MV-4-11 (cell line): Measurements from ENCODE around the gene SLC66A3.

Experiments used
- DNase-seq: peaks from one replicate; lab custom pipeline; 2025; lab: John Stamatoyannopoulos, UW

The SLC66A3 gene

DNA sequence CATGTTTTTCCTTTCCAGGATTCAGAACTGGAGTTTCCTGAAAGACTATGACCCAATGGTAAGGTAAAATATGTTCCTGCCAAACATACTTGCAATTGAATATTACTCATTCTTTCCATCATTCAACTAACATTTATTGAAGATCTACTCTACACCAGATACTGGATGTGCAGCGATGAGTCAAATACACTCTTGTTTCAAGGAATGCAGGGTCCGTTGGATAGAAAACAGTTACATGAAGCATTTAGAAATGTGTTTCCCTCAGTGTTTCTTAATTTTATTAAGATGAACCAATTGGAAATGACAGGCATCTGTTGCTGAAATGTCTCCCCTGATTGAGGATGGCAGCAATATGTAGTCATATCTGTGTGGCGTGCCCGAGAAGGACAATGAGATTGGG, 14.8 kb upstream of the SLC66A3 start:
- DNase-seq = no peak

DNA sequence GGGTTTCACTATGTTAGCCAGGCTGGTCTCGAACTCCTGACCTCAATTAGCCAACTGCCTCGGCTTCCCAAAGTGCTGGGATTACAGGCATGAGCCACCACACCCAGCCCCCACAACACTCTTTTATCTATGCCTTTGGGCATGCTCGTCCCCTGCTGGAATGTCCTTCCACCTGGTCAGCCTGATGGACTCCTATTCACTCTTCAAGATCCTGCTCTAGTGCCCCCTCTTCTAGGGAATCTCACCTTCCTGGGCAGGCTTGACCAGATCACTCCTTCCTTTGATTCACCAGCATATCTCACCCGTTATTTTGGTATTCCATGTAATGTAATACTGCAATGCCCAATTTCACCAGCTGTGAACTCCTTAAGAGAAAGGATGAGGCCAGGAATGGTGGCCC, 13.9 kb upstream of the SLC66A3 start:
- no peak for DNase-seq

DNA sequence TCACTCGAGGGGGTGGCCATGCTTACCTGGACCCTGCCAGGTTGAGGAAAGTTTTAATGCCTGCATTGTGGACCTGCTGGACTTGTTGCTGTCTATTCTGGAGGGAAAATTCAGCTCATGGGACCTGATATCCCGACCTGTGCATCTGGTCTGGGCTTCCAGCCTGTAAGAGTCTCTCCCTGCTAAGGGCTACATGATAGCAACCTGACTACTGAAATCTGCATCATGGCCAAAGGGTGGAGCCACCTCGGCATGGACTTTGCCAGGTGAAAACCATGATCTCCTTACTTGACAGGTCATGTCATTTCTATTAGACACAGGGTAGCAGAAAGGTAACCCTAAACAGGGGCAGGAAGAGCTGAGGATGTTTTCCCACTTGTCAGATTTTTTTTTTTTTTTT, 12.9 kb upstream of the SLC66A3 start:
- no peak for DNase-seq

- no peak for DNase-seq
These were observed 12.3 kb upstream of the SLC66A3 start for GRCh38 chr2:11142987-11143386.

DNA sequence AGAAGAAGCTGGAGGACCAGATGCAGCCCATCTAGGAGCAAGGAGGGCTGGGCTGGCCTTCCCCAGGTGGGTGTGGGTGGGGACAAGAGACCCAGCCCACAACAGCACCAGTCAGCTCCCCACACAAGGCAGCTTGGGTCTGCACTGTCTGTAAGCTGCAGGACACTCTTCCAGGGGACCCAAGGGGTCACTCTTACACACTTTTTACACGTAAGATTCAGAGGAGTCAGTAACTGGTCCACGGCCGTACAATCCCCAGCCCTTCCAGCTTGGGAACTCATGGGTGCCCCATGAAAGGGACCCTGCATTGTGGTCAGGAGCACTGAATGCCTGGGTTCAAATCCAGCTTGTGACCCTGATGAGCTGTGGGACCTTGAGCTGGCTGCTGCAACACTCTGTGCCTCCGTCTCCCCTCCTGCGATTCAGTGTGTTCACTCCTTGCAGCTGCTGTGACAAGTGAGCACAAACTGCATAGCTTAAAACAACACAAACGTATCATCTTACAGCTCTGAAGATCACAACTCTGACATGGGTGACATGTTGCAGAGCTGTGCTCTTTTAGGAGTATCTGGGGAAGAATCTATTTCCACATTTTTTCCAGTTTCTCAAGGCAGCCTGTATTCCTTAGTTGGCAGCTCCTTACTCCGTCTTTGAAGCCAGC, 11.1 kb upstream of the SLC66A3 start:
- DNase-seq = no peak

- DNase-seq = no peak
These were observed 10.6 kb upstream of the SLC66A3 start for GRCh38 chr2:11144738-11145079.

DNA sequence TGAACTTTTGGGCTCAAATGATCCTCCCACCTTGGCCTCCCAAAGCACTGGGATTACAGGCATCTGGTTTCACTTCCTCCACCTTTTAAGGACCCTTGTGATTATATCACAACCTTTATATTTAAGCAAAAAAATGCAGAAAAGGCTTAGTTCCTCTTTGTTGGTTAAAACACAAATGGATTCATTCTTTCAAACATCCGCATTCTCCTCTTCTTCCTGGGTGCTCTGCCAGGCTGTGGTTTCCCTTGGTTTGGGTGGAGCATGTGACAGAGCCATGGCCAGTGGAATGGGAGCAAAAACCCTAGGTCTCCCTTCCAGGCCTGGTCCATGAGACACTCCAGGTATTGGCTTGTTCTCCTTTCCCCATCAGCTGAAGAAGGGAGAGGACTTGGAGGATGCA, 9.9 kb upstream of the SLC66A3 start:
- peak; percentile 99 for DNase-seq

DNA sequence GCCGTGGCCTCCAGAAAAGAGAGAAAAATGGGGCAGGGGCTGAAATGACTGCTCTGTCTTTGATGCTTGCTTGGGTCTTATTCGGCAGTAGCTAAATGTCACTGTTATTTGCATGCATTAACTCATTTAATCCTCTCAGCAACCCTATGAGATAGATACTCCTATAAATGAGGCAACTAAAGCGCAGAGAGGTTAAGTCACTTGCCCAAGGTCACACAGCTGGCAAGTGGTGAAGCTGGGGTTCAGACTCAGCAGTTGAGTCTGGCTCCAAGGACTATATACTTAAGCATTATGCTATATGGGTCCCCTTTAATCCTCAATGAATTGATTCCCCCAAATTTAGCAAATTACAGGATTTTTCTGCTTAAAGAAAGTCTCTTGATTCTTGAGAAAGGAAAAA, 9.2 kb upstream of the SLC66A3 start:
- no peak for DNase-seq

DNA sequence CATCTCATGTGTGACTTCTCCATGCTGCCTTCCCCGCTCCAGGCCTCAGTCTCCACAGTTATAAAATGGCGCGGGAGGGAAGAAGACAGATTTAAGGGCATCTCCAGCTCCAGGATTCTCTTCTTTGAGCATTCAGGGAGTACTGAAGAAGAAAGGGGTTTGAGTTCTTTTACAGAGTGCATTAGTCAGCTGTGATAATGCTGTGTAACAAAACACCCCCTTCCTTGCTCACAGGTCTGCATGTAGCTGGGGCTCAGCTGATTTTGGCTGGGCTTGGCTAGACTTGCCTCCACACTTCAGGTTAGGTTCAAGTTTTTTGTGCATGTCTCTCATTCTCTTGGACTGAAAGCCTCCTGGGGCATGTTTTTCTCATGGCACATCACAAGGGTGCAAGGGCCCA, 8.0 kb upstream of the SLC66A3 start:
- DNase-seq = no peak

DNA sequence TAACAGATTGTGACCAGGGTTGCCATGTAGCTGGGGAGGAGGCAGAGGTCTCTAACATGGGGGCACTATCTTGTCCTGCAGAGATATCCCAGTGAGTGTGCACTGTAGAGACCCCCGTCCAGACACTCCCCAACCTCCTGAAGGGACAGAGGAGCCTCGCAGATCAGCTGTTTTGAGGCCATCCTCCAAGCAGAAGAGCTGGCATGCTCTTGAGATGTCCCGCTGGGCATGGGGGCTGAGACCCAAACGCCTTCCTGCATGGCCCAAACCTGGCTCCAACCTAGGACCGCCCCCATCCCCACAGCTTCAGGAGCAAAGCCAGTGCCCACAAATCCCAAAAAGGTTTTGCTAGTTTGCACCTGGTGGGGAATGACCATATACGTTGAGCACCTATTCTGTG, 2.7 kb upstream of the SLC66A3 start:
- no peak for DNase-seq

GRCh38 chr2:11154016-11154922, 998 bp upstream of the SLC66A3 start:
- no peak for DNase-seq

GRCh38 chr2:11154923-11155380, 315 bp upstream of the SLC66A3 start:
- peak; percentile 85 for DNase-seq

- no peak for DNase-seq
These were observed 1.3 kb downstream of the SLC66A3 start for GRCh38 chr2:11156396-11157075.

DNA sequence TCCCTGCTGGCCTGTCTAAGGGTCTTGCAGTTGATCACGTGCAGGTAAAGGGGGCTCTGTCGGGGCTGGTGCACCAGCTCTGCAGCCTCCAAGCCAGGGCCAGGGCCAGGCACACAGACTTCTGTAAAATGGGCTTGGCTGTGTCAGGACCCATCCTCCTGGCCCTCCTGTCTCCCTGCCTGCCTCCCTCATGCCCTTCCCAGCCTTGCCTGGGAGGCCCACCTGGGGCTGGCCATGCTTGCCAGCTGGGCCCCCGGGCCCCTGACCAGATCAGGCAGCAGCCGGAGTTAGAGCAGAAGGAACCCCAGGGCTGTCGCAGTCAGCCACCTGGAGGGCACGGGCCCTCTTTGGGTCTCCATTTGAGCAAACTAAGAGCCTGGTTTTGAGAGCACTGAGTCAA, 2.0 kb downstream of the SLC66A3 start:
- DNase-seq = no peak

DNA sequence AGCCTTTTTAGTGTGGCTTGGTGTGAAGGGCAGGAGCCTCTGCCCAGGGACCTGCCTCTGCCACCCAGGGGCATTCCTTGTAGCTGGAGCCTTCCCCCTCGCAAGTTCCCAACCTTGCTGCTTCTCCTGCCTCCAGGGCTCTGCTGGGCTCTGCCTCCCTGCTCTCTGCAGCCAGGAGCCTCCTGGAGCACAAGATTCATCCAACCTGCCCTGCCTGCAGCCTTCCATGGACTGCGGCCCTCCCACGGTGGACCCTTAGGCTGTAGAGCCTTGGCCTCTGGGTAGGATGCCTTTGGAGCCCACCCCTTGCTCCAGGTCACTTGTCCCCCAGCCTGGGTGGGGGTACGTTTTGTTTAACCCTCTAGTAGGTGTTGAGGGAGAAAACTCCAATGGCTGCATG, 2.5 kb downstream of the SLC66A3 start:
- DNase-seq = no peak

DNA sequence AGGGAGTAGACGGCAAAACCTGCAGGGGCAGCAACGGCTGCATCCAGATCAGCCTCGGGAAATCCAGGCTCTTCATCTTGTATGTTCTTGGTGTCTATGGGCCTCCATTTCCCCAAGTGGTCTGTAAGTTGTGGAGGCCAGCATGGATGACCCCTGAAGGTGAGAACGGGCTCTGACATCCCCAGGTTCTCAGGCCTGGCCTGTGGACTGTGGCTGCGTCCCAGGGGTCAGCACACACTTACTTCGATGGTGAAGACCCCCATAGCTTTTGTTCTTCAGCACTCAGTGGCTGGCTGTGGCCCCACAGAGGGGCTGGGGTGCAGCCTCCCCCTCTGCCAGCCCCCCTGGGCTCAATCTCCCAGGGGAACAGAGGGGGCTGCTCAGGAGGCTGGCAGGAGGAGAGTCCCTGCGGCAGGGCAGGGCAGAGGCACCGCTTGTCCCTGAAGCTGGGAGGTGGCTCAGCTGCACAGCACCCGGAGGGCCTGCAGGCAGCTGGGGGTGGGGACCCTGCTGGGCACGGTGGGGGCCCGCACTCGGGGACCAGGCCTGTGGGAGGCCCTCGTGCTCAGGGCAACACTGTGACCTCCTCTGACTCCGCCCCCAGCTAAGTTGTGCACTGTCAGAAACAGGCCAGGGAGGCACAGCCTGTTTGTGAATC, 3.8 kb downstream of the SLC66A3 start:
- DNase-seq = no peak

DNA sequence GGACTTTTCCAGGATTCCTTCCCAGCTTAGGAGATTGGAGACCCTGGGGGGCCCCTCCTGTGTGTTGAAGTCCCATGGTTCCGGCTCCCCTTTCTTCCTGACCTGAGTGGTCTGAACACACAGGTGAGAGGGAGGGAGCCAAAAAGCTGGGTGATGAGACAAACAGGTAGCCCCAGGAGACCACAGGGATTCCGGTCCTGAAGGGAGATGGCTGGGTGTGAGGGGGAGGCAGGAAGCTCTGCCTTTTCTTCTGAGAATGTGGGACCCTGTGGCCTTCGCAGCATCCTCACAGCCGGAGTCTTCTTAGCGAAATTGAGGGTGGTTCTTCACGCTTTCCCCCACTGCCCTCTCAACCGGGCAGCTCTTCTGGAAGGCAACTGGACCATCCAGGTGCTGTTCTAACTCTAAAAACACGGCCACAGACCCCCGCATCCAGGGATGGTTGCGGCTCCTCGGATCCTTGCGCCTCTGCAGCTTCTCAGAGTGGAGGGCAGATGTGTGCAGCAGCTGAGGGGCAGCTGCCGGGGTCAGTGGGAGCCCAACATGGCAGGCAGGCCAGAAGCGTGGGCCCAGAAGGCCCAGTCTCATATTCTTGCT, 4.4 kb downstream of the SLC66A3 start:
- no peak for DNase-seq

DNA sequence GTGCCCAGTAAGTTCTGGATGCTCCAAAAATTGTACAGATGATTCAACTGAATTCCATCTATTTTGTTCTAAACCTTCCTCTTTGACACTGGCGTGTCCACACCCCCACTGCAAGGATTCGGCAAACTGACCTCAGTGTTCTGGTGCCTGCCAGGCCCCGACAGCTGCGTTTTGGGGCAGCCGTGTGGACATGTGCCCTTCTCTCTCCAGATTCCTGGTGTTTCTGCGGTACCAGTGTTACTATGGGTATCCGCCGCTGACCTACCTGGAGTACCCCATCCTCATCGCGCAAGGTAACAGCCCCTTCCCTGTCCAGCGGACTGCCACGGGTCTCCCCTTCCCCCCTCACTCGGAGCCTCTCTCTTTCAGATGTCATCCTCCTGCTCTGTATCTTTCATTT, 5.0 kb downstream of the SLC66A3 start:
- DNase-seq = no peak

DNA sequence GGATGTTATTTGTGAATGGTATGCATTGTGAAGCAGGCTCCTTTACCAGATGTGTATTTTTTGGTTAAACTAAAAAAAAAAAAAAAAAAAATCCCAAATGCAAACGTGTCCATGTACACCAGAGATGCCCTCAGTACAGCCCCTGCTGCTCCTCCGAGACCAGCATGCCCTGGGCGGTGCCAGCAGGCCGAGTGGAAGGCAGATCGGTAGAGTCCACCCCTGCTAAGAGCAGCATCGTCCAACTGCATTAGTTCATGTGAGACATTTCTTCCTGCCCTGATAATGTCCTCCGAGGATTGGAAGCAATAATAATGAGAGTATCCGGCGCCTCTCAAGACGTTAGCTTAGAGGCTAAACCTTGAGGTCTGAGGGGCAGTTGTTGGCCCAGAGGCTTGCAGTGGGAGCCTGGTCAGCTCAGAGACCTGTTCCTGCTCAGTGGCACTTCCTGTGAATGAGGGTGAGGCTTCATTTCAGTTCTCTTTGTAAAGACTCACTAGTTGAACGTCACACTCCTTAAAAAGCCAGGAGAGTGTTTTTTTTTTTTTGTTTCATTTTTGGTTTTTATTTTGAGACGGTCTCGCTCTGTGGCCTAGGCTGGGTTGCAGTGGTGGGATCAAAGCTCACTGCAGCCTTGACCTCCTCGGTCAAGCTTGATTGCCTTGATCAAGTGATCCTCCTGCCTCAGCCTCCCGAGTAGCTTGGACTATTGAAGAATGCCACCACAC, 5.6 kb downstream of the SLC66A3 start:
- peak; percentile 84 for DNase-seq

DNA sequence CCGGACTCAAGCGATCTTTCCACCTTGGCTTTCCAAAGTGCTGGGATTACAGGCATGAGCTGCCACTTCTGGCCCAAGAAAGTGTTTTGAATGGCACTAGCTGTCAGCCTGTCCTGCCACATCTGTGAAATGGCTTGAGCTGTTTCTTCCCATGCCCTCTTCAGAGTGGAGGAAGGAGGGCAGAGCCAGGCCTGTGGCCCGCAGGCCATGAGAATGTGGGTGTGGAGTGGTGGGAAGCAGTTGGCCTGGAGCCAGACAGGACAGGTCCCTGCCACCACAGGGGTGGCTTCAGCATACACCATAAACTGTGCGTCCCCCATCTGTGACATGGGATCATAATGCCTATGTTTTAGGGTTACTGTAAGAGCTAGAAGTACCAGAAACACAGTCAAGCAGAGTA, 6.5 kb downstream of the SLC66A3 start:
- DNase-seq = no peak
